ENCODE results near the gene CACYBP.

CACYBP gene

Small RNAs within 50 kb of the gene (small RNA-seq; reads per million reads assigned to genes)
- 0 reads per million in 2 experiments for gene RF00019
- gene RNU6-307P, result 0 reads per million in 2 experiments

All from SK-N-DZ (cell line).